Nephron progenitor cell (in vitro differentiated cells): Measurements from ENCODE around the gene WDR4.
"Not testable (repeated sequence)": the region's sequence is repeated elsewhere in the genome, so short reads cannot be mapped to it uniquely, and the experiment has no call there.

ENCODE experiments used
- DNase-seq: peaks from one replicate; pipeline ENCODE4 v3.0.0; 2021
- H3K27ac Mint-ChIP-seq: 2 replicates; pipeline ENCODE4 v1.8.0; 2021; ENCODE audit warnings: mild to moderate bottlenecking, moderate library complexity, mixed read lengths
- H3K27me3 Mint-ChIP-seq: 2 replicates; pipeline ENCODE4 v1.8.0; 2021; ENCODE audit warnings: mild to moderate bottlenecking, low read depth, mixed read lengths; ENCODE audit not compliant: poor library complexity
- H3K36me3 Mint-ChIP-seq: 2 replicates; pipeline ENCODE4 v1.8.0; 2021; ENCODE audit warnings: low read depth, mixed read lengths
- H3K4me1 Mint-ChIP-seq: 2 replicates; pipeline ENCODE4 v1.8.0; 2021; ENCODE audit warnings: mixed read lengths
- H3K4me3 Mint-ChIP-seq: 2 replicates; pipeline ENCODE4 v1.8.0; 2021; ENCODE audit warnings: mild to moderate bottlenecking, moderate library complexity, mixed read lengths
- H3K9me3 Mint-ChIP-seq: 2 replicates; pipeline ENCODE4 v1.8.0; 2021; ENCODE audit warnings: mild to moderate bottlenecking, moderate library complexity, mixed read lengths
- TF ChIP-seq, protein P1 (sequence below): fragments of 200-600 bp; sonication (generic); IDR thresholded peaks from 2 replicates; pipeline ENCODE4 v1.5.0; 2021; ENCODE audit warnings: antibody characterized with exemption

Gene WDR4

DNA sequence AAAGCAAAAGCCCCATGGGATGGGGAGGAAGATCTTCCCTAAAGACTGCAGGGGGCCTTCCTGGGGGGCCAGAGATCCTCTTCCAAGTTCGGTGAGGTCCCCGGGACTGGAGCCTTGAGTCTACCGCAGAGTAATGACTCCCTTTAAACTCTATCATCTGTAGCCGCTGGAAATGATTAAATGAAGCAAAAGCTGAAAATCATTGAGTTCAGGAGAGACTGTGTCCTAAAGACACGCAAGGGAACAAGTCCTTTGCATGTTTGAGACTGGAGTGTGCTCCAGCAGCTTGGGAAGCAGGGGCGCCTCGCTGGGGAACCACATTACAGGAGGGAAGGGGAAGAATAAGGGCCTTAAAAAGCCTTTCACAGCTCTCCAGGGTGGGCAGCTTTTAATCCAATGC is 70.2 kb downstream of the WDR4 start:
- H3K4me3 Mint-ChIP-seq = no peak overlapping the region
- H3K27me3 Mint-ChIP-seq = peaks cover 10% of the 10 kb centered on the region
- TF ChIP-seq, protein P1, sequence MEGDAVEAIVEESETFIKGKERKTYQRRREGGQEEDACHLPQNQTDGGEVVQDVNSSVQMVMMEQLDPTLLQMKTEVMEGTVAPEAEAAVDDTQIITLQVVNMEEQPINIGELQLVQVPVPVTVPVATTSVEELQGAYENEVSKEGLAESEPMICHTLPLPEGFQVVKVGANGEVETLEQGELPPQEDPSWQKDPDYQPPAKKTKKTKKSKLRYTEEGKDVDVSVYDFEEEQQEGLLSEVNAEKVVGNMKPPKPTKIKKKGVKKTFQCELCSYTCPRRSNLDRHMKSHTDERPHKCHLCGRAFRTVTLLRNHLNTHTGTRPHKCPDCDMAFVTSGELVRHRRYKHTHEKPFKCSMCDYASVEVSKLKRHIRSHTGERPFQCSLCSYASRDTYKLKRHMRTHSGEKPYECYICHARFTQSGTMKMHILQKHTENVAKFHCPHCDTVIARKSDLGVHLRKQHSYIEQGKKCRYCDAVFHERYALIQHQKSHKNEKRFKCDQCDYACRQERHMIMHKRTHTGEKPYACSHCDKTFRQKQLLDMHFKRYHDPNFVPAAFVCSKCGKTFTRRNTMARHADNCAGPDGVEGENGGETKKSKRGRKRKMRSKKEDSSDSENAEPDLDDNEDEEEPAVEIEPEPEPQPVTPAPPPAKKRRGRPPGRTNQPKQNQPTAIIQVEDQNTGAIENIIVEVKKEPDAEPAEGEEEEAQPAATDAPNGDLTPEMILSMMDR = no peak
- H3K9me3 Mint-ChIP-seq = peaks cover 20% of the 10 kb centered on the region
- peaks cover 9% of the 10 kb centered on the region for H3K36me3 Mint-ChIP-seq
- H3K27ac Mint-ChIP-seq = no peak overlapping the region
- no peak for DNase-seq
- H3K4me1 Mint-ChIP-seq = peaks cover 22% of the 10 kb centered on the region

DNA sequence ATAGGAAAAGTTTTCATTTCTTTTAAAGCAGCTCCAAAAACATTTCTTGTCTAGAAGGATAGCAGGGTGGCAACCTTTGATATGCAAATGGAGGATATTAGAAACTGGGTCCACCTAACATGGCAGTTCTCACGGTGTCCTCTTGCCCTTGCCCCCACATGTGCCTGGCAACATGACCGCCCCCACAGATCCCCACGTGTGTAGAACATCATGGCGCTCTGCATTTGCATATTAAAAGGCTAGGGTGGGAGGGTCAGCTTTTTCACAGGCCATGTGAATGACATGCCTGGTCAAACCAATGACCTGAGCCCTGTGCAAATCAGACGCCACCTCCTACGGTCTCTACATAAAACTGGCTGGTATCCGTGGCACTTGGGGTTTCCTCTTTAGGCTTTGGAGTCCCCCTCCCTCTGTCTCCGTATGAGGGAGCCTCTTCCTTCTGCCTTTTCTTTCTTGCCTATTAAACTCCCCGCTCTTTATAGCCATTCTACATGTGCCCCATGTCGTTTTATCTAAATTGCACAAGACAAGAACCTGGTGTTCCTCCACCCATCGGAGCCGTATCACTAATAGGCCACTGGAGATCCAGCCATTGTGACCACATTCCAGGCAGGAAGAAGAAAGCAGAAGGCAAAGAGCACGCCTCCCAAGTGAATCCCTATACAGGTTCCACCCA is 71.3 kb downstream of the WDR4 start:
- Mint-ChIP-seq H3K9me3 (peaks cover 9% of the 10 kb centered on the region), H3K4me3 (no peak overlapping the region), H3K4me1 (peaks cover 22% of the 10 kb centered on the region), H3K27me3 (peaks cover 10% of the 10 kb centered on the region), H3K36me3 (peaks cover 4% of the 10 kb centered on the region), H3K27ac (no peak overlapping the region)
- DNase-seq = no peak
- TF ChIP-seq, protein P1 = no peak

DNA sequence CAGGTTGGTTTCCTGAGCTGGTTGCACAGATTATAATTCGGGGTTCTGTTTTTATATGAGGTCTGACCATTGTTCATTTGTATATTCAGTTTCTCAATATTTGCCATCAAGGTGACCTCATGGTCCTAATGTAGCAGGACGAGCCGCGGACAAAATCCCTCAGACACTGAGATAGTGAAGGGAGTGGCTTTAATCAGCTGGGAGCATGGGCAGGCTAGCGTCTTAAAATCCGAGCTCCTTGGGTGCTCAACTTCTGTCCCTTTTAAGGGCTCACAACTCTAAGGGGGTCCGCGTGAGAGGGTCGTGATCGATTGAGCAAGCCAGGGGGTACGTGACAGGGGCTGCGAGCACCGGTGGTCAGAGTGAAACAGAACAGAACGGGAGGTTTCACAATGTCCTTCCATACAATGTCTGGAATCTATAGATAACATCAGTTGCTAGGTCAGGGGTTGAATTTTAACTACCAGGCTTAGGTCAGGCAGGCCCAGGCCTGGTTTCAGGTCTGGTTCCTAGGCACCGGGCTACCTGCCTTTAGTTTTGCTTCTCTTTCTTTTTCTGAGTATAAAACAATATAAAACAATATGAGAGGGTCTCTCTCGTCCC is 71.9 kb downstream of the WDR4 start:
- H3K4me3 Mint-ChIP-seq, H3K27me3 Mint-ChIP-seq, H3K36me3 Mint-ChIP-seq, H3K27ac Mint-ChIP-seq, DNase-seq, H3K9me3 Mint-ChIP-seq: not testable (repeated sequence)
- H3K4me1 Mint-ChIP-seq = peaks cover 22% of the 10 kb centered on the region

DNA sequence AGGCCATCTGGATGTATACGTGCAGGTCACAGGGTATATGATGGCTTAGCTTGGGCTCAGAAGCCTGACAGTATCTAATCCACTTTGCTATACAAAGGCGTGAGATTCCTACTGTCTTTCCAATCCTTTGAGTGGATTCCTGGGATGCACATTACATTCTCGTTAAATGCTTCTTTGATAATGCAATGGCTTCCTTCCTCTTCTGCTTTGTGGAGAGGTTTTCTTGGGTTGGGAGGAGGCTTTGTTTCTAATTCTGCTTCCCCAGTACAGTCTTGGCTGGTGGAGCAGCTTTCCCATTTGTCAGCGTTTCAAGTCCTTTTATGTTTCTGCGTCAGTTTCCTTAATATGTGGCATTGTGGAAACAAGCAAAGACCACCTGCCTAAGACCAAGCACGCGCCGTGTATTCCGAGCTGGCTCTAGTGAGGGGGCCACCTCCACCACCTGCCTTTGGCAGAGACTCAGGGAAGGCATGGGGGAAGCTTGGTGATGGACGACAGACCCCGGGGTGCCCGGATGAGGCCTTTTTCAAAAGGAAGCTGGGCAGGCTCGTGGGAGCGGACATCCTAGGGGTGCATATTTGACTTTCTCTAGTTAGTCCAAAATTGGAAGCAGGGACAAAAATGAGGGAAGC is 72.7 kb downstream of the WDR4 start:
- TF ChIP-seq, protein P1 = no peak
- peaks cover 10% of the 10 kb centered on the region for H3K27me3 Mint-ChIP-seq
- H3K9me3 Mint-ChIP-seq = peaks cover 3% of the 10 kb centered on the region
- no peak overlapping the region for H3K4me3 Mint-ChIP-seq
- H3K4me1 Mint-ChIP-seq = peaks cover 16% of the 10 kb centered on the region
- H3K36me3 Mint-ChIP-seq = no peaks in the 10 kb centered on the region
- H3K27ac Mint-ChIP-seq = no peak overlapping the region
- DNase-seq = no peak

DNA sequence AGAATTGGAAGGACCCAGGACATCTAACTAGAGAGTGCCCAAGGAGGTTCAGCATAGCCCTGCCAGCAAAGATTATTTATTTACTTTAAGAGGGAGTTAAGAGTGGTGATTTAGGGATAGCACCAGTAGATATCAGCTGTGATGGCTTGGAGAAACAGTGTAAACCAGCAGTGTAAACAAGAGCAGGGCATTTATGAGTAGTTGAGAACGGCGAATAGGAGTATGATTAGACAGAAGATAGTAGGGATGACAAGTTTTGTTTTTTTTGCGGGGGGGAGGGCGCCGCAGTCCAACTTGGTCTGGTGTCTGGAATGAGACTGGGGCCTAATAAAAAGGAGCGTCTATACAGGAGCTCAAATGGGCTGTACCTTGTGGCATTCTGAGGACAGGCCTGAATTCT is 77.7 kb downstream of the WDR4 start:
- not testable (repeated sequence) for H3K27ac Mint-ChIP-seq, DNase-seq, H3K9me3 Mint-ChIP-seq, H3K4me3 Mint-ChIP-seq, H3K27me3 Mint-ChIP-seq, H3K4me1 Mint-ChIP-seq, H3K36me3 Mint-ChIP-seq

DNA sequence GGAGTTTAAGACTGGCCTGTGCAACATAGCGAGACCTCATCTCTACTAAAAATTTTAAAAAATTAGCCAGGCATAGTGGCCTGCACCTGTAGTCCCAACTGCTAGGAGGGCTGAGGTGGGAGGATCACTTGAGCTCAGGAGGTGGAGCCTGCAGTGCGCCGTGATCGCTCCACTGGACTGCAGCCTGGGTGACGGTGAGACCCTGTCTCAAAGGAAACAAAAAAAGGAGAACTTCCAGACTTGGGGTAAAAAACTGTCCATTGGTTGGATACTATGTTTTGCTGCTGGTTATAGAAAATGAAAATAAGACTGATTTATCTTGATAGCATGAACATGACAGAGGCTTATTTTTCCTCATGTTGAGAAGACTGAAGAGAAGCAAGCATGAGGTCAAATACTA is 79.4 kb downstream of the WDR4 start:
- TF ChIP-seq, protein P1 = no peak
- DNase-seq = no peak
- Mint-ChIP-seq H3K9me3 (no peaks in the 10 kb centered on the region), H3K4me3 (no peak overlapping the region), H3K27me3 (peaks cover 3% of the 10 kb centered on the region), H3K4me1 (no peaks in the 10 kb centered on the region), H3K36me3 (no peaks in the 10 kb centered on the region), H3K27ac (no peak overlapping the region)

DNA sequence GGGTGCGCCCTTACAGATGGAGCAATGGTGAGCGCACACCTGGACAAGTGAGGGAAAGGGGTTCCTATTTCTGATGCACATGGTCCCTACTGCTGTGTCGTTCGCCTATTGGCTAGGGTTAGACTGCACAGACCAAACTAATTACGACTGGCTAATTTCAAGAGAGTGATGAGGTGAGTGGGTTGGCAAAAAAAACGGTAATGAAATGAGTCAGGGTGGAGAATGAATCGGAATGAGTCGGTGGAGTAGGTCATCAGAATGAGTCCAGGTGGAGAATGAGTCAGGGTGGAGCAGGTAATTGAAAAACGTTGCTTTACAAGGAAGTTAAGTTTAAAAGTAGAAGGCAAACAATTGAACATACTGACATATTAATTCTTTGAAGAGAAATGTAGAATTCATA is 79.8 kb downstream of the WDR4 start:
- no peaks in the 10 kb centered on the region for H3K4me1 Mint-ChIP-seq
- TF ChIP-seq, protein P1 = no peak
- no peak for DNase-seq
- H3K4me3 Mint-ChIP-seq = no peak overlapping the region
- H3K9me3 Mint-ChIP-seq = no peaks in the 10 kb centered on the region
- H3K27me3 Mint-ChIP-seq = peaks cover 3% of the 10 kb centered on the region
- H3K27ac Mint-ChIP-seq = no peak overlapping the region
- no peaks in the 10 kb centered on the region for H3K36me3 Mint-ChIP-seq
